ENCODE measurements around the gene C15orf62. TPM values are rescaled to one million over a fixed set of nuclear protein-coding genes. Genes with fewer than 3 reads are reported as not detected.

Gene C15orf62, protein sequence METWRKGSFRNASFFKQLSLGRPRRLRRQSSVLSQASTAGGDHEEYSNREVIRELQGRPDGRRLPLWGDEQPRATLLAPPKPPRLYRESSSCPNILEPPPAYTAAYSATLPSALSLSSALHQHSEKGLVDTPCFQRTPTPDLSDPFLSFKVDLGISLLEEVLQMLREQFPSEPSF
- 0.10 and 0.14 TPM in 2 replicates for total RNA-seq (2014; rRNA removed; shearing (Covaris generic))

DNA sequence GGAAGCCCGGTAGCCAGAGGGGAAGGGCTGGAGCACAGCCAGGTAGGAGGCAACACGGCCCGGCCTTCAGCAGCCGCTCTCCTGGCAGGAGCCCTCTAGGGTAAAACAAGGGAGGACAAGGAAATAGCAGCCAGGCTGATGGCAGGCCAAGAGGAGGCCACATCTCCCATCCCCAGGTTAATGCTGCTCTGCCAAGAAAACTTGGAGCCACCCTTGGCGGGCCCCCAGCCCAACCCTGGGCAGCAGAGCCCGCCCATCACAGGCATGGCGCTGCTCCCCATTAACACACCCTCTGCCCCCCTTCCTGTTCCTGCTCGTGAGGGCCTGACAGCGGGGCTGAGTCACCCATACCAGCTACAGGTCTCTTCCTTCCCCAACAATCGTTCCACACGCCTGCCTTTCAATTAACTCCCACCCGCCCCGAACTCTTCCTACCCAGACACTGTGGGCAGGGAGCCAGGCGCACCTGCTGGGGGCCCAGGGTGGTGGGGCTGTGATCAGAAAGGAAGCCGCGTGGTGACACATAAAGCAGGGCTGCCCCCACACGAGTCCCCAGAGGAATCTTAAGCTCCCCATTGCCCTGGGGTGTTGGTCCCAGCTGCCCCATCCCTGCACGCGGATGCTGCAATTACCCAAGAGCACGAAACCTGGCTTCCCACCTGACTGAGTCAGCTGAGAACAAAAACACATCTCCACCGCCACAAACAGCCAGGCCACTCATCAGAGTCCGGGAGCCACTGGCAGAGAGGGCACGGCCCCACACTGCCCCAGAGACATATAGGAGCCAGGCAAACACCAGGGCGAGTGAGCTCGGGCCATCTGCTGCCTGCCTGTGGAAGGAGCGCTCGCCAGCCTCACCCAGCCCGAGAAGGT is at the start of gene C15orf62:
C15orf62 (plus strand) TSS at position 707 of the 873 bp plus-strand sequence. CDS start 516 bp downstream, outside the sequence.
- no peaks in the 10 kb centered on the region for H3K9me3 ChIP-seq (replicated peaks)
- H3K27me3 ChIP-seq = no peaks in the 10 kb centered on the region
- H3K27ac ChIP-seq = peak within 1 kb of the TSS; percentile 43
- peak; percentile 74 to 76 for DNase-seq
- peak within 1 kb of the TSS; percentile 28 for H3K4me3 ChIP-seq
- H3K4me1 ChIP-seq = peaks cover 38% of the 10 kb centered on the region
- peaks cover 2% of the 10 kb centered on the region; the same call in 1 of the 2 replicates for H3K36me3 ChIP-seq

DNA sequence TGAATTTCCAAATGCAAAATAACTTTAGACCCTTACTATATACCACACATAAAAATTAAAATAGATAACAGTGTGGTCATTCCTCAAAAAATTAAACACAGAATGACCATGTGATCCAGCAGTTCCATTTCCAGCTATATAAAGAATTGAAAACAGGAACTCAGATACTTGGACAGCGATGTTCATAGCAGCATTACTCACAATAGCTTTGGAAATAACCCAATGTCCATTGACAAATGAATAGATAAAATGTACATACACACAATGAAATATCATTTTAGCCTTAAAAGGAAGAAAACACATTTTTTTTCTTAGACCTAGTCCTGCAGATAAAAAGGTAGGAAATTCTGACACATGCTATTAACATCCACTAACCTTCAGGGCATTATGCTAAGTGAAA is 48.1 kb upstream of the C15orf62 start:
- no peaks in the 10 kb centered on the region for H3K9me3 ChIP-seq (replicated peaks)
- H3K4me3 ChIP-seq = no peak overlapping the region
- peaks cover 58% of the 10 kb centered on the region for H3K36me3 ChIP-seq
- H3K27me3 ChIP-seq = no peaks in the 10 kb centered on the region
- H3K4me1 ChIP-seq = no peaks in the 10 kb centered on the region
- DNase-seq = no peak
- no peak overlapping the region for H3K27ac ChIP-seq

DNA sequence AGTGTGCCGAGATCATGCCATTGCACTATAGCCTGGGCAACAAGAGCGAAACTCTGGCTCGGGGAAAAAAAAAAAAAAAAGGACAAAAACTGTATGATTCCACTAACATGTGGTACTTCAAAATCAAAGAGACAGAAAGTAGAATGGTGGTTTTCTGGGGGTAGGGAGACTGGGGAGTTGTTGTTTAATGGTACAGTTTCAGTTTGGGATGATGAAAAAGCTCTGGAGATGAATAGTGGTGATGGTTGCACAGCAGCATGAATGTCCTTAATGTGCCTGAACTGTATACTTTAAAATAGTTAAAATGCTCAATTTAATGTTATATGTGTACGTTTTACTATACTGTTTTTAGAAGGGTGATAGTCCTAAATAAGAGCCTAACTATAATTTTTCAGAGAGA is 47.4 kb upstream of the C15orf62 start:
- DNase-seq = no peak
- Histone ChIP-seq H3K9me3 (replicated peaks) (no peaks in the 10 kb centered on the region), H3K36me3 (peaks cover 59% of the 10 kb centered on the region), H3K4me1 (no peaks in the 10 kb centered on the region), H3K27me3 (no peaks in the 10 kb centered on the region), H3K27ac (no peak overlapping the region), H3K4me3 (no peak overlapping the region)

DNA sequence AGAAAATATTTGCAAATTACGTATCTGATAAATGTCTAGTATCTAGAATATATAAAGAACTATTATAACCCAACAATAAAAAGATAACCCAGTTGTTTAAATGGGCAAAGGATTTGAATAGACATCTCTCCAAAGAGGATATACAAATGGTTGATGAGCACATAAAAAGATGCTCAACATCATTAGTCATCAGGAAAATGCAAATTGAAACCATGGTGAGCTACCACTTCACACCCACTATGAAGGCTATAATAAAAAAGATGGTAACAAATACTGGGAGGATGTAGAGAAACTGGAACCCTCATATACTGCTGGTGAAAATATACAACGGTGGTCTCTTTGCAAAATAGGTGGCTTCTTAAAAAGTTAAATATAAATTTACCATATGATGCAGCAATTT is 46.8 kb upstream of the C15orf62 start:
- H3K27ac ChIP-seq = no peak overlapping the region
- no peaks in the 10 kb centered on the region for H3K4me1 ChIP-seq
- peaks cover 56% of the 10 kb centered on the region for H3K36me3 ChIP-seq
- no peak overlapping the region for H3K4me3 ChIP-seq
- no peak for DNase-seq
- no peaks in the 10 kb centered on the region for H3K27me3 ChIP-seq
- no peaks in the 10 kb centered on the region for H3K9me3 ChIP-seq (replicated peaks)

DNA sequence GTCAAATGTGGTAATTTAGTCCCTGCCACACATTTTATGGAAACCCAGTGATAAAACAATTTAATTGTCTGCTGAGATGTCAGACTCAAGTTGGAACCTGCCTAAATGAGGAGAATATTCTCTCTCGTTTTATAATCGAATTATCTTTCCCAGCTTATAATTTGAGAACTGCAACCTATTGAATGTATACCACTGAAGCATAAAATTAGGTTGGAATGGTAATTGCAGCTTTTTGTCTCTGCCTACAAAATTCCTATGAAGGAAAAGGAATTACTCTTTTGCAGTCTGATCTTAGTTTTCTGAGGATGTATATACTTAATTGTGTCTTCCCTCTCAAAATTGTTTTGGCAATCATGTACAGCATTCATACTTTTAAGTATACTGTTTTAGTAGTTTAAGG is 45.9 kb upstream of the C15orf62 start:
- Histone ChIP-seq H3K27me3 (no peaks in the 10 kb centered on the region), H3K4me3 (no peak overlapping the region), H3K36me3 (peaks cover 57% of the 10 kb centered on the region), H3K4me1 (no peaks in the 10 kb centered on the region), H3K27ac (no peak overlapping the region), H3K9me3 (replicated peaks) (no peaks in the 10 kb centered on the region)
- DNase-seq = no peak

DNA sequence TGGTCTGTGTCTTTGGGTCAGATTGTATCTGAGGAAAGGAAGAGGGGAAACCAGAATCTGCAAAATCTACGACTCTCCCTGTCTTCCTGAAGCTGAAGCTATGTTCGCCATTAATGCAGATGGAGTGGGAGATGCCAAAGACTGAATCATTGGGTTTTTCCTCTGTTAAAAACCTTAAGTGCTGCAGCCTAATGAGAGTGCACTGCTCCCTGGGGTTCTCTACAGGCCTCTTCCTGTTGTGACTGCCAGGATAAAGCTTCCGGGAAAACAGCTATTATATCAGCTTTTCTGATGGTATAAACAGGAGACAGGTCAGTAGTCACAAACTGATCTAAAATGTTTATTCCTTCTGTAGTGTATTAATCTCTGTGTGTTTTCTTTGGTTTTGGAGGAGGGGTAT is 38.7 kb upstream of the C15orf62 start:
- Histone ChIP-seq H3K4me1 (no peaks in the 10 kb centered on the region), H3K4me3 (no peak overlapping the region), H3K9me3 (replicated peaks) (no peaks in the 10 kb centered on the region), H3K36me3 (peaks cover 78% of the 10 kb centered on the region), H3K27ac (no peak overlapping the region), H3K27me3 (no peaks in the 10 kb centered on the region)
- no peak for DNase-seq

DNA sequence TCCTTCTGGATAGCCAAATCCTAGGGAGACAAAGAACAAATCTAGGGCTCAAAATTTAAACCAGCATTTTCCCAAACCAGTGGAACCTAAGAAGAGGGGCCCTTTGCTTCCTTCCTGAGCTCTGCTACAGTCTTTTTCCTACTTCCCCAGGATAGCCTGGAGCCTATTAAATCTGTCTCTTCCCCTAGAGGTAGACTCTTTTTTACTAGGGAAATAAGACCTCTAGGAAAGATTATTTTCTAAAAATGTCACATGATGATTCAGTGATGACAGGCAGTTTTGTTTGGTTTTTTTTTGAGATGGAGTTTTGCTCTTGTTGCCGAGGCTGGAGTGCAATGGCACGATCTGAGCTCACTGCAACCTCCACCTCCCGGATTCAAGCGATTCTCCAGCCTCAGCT is 33.2 kb upstream of the C15orf62 start:
- Histone ChIP-seq H3K9me3 (replicated peaks) (no peaks in the 10 kb centered on the region), H3K36me3 (peaks cover 71% of the 10 kb centered on the region), H3K27ac (no peak overlapping the region), H3K27me3 (no peaks in the 10 kb centered on the region), H3K4me1 (no peaks in the 10 kb centered on the region), H3K4me3 (no peak overlapping the region)
- DNase-seq = no peak

DNA sequence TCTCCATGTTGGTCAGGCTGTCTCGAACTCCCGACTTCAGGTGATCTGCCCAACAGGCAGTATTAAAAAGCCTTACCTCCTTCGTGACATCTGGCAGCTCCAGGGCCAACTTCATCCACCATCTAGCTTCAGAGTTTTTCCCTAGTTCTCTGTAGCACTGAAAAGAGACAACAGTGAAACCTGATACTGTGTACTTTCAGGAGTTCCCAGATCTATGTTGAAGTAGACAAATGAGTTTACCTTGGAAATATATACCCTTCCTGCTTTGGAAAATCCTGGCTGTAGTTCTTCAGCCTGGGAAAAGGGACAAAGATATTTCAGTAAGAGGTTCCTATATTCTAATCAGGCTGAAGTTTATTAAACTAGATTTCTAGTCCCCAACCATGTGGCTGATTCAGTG is 32.7 kb upstream of the C15orf62 start:
- H3K4me1 ChIP-seq = no peaks in the 10 kb centered on the region
- H3K27ac ChIP-seq = no peak overlapping the region
- no peaks in the 10 kb centered on the region for H3K27me3 ChIP-seq
- no peak for DNase-seq
- peaks cover 66% of the 10 kb centered on the region for H3K36me3 ChIP-seq
- no peaks in the 10 kb centered on the region for H3K9me3 ChIP-seq (replicated peaks)
- H3K4me3 ChIP-seq = no peak overlapping the region

DNA sequence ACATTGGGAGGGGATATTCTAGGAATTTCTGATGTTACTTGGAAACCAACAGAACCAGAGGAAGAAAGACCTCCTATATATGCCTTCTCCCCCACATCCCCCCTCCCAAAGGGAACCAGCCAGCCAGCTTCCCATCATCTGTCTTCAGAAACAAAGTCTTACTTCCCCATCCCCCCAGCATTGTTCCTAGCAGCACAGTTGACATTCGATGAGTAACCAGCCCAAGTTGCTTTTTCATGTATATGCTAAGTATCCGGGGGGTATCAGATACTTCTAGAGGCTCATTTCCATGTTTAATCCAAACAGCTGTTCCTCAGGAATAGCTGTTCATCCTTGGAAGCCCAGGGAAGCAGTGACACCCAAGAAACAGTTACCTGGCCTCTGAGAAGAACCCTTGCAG is 30.7 kb upstream of the C15orf62 start:
- no peaks in the 10 kb centered on the region for H3K27me3 ChIP-seq
- no peaks in the 10 kb centered on the region for H3K9me3 ChIP-seq (replicated peaks)
- H3K4me3 ChIP-seq = no peak overlapping the region
- no peak for DNase-seq
- H3K27ac ChIP-seq = no peak overlapping the region
- H3K36me3 ChIP-seq = peaks cover 62% of the 10 kb centered on the region
- peaks cover 6% of the 10 kb centered on the region for H3K4me1 ChIP-seq

DNA sequence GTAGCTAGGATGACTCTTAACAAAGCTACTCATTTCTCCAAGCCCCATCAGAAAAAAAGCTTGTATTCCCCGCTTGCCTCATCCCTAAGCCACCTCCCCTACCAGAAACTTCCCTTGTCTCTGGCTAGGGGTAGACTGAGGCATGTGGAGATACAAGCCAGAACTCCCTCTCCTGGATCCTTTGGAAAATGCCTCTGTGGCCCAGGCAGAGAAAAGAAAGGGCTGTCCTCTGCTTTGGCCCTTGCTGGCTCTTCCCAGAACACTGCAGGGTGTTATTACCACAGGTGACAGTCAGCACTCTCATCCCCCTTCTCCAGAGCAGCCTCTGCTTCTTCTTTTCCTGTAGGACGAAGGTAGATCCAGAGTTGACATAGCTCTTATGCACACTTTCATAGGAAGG is 29.9 kb upstream of the C15orf62 start:
- no peak for DNase-seq
- peaks cover 10% of the 10 kb centered on the region for H3K4me1 ChIP-seq
- no peak overlapping the region for H3K4me3 ChIP-seq
- H3K9me3 ChIP-seq (replicated peaks) = no peaks in the 10 kb centered on the region
- no peak overlapping the region for H3K27ac ChIP-seq
- no peaks in the 10 kb centered on the region for H3K27me3 ChIP-seq
- H3K36me3 ChIP-seq = peaks cover 54% of the 10 kb centered on the region

DNA sequence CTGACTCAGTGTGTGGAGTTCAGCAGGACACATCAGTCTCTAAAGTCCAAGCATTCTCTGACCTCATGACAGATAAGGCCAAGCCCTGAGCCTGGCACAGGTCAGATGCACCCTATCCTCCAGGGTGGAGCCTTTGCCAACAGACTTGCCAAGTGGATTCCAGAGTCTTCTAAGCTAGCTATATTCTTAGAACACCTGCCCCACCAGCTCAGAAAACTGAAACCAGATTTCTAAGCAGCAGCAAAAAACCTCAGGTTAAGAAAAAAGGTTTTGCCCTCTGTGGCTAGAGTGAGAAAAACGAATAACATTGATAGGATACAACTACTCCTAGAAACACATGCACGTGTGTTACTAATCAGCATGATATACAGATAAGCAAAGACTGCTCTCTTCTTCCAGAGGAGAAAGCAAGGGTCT is 26.3 kb upstream of the C15orf62 start:
- H3K4me3 ChIP-seq = no peak overlapping the region
- H3K4me1 ChIP-seq = peaks cover 18% of the 10 kb centered on the region
- H3K27me3 ChIP-seq = no peaks in the 10 kb centered on the region
- DNase-seq = no peak
- H3K9me3 ChIP-seq (replicated peaks) = no peaks in the 10 kb centered on the region
- H3K27ac ChIP-seq = peak overlapping the region; percentile 54
- peaks cover 22% of the 10 kb centered on the region for H3K36me3 ChIP-seq

DNA sequence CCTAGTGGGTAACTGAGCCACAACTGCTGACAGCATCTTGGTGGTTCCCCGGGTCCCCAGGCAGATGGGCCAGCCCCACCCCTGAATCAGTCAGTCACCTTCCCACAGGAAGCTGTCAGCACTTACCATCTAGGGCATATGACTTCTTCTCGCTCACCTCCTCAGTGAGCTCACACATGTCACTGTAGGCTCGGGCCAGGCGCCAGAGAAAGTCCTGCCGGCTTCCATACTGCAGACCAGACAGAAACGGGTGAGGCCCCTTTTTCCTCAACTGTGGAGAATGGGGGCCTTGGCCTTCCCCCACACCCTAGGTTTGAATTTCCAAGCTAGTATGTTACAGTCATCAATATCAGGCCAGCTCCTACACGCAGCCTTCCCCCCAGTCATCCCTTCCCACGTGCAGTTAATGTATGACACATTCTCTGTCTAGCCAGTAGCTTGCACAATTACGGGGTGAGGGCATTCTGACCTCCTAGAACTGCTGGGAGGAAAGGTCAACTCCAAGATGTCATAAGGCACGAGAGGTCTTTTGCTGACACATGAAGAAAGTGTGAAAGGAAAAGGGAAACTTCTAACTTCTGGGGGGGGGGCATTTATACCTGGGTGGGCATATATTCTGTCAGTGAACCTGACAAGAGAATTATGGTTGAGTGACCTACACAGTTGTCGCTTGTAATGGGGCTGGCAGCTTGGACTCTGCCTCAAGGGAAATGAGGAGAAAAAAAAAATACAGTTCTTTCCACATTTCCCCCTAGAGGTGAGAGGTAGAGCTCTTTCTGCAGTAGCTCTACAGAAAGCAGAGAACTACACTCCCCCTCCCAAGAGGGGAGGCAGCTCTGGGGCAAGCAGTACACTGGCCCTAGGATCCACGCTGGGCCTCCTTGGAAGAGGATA is 25.6 kb upstream of the C15orf62 start:
- H3K36me3 ChIP-seq = peaks cover 22% of the 10 kb centered on the region

DNA sequence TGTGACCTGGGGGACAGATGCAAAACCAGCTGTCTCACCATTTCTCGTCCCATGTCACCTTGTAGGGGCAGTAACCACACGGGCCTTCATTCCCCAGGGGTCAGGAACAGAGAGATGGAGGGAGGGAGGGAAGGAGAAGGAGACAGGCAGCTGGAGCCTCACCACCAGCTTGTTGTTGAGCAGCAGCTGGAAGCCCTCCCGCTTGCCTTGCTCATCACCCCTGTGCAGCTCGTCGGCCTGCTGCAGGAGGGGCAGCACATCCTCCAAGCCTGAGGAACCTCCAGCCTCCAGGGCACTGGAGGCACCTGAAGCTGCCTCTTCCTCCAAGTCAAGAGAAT is 25.0 kb upstream of the C15orf62 start:
- Histone ChIP-seq H3K4me1 (peaks cover 18% of the 10 kb centered on the region), H3K27ac (peak overlapping the region; percentile 54), H3K27me3 (no peaks in the 10 kb centered on the region), H3K4me3 (no peak overlapping the region), H3K36me3 (peaks cover 27% of the 10 kb centered on the region), H3K9me3 (replicated peaks) (no peaks in the 10 kb centered on the region)
- DNase-seq = peak; percentile 94 to 98

More for the DNA sequence above, 25.6 kb upstream of the C15orf62 start:
- H3K27ac ChIP-seq = peak overlapping the region; percentile 54
- no peak overlapping the region for H3K4me3 ChIP-seq
- no peaks in the 10 kb centered on the region for H3K27me3 ChIP-seq
- H3K4me1 ChIP-seq = peaks cover 18% of the 10 kb centered on the region
- no peaks in the 10 kb centered on the region for H3K9me3 ChIP-seq (replicated peaks)
- DNase-seq = no peak

DNA sequence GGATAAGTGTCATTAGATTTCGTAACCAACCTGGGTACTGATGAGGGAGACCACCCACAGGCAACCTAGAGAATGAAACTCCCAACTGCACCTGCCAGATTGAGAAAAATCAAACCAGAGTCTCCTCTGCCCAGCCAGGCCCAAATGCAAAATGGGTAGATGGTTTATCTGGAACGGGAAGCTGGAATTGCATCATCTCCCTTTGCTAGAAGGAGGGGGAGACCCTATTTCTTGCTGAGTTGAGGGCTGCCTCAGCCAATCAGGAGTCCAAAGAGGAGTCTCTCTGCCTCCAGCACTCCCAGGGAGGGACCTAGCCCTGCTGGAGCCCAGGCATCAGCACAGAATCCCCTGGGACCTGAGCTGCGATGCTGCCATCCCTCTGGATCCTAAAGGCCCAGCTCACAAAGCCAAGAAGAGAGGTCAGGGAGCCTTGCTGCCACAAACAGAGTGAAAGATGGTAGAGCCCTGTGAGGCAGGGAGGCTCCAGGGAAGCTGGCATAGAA is 22.8 kb upstream of the C15orf62 start:
- no peaks in the 10 kb centered on the region for H3K9me3 ChIP-seq (replicated peaks)
- no peak for DNase-seq
- H3K4me3 ChIP-seq = no peak overlapping the region
- H3K36me3 ChIP-seq = peaks cover 32% of the 10 kb centered on the region
- no peak overlapping the region for H3K27ac ChIP-seq
- H3K4me1 ChIP-seq = peaks cover 18% of the 10 kb centered on the region
- H3K27me3 ChIP-seq = no peaks in the 10 kb centered on the region

All from SJCRH30 (cell line).